SU-DHL-6 (cell line): Measurements from ENCODE around the gene CCT2.

Source experiments
- H2AFZ ChIP-seq: fragments of 200-600 bp; sonication (generic); 2 replicates; pipeline ENCODE4 v1.6.1; 2014; ENCODE audit warnings: low read depth, mild to moderate bottlenecking, moderate library complexity, mixed read lengths, antibody characterized with exemption, low read length; ENCODE audit not compliant: severe bottlenecking
- H3F3A ChIP-seq: fragments of 200-600 bp; shearing (Covaris generic); 2 replicates; pipeline ENCODE4 v1.6.0; 2016; ENCODE audit warnings: antibody characterized with exemption, mild to moderate bottlenecking; ENCODE audit not compliant: insufficient read depth
- H3K27ac ChIP-seq: fragments of 200-600 bp; sonication (generic); 2 replicates; pipeline ENCODE4 v1.5.1; 2016; ENCODE audit warnings: low read depth, mild to moderate bottlenecking, low read length, moderate library complexity, mixed read lengths
- H3K27me3 ChIP-seq: fragments of 200-600 bp; sonication (generic), shearing (Covaris generic); 2 replicates; pipeline ENCODE4 v1.6.0; 2014; ENCODE audit warnings: mild to moderate bottlenecking, low read length
- H3K36me3 ChIP-seq: fragments of 200-600 bp; sonication (generic); 2 replicates; pipeline ENCODE4 v1.6.1; 2014; ENCODE audit warnings: mild to moderate bottlenecking, low read length, mixed read lengths
- H3K4me2 ChIP-seq: fragments of 300-600, 200-600 bp; shearing (Covaris generic), sonication (generic); 2 replicates; pipeline ENCODE4 v1.6.0; 2014; ENCODE audit warnings: low read length, low read depth, mild to moderate bottlenecking; ENCODE audit not compliant: poor library complexity, severe bottlenecking
- H3K4me3 ChIP-seq: fragments of 200-600 bp; sonication (generic); 2 replicates; pipeline ENCODE4 v1.5.1; 2014; ENCODE audit warnings: antibody characterized with exemption, low read length, mild to moderate bottlenecking, mixed read lengths; ENCODE audit not compliant: insufficient read depth, poor library complexity, severe bottlenecking
- H3K79me2 ChIP-seq: fragments of 200-600 bp; sonication (generic); 2 replicates; pipeline ENCODE4 v1.6.1; 2014; ENCODE audit warnings: mild to moderate bottlenecking, low read length, moderate library complexity; ENCODE audit not compliant: insufficient read depth
- H3K9ac ChIP-seq: fragments of 200-600 bp; sonication (generic); 2 replicates; pipeline ENCODE4 v1.7.0; 2014; ENCODE audit warnings: mild to moderate bottlenecking, low read length
- H3K9me2 ChIP-seq: fragments of 200-600 bp; sonication (generic); replicated peaks from 2 replicates; pipeline ENCODE4 v1.6.1; 2014; ENCODE audit warnings: low read length; ENCODE audit not compliant: insufficient read depth
- H3K9me3 ChIP-seq: fragments of 200-600 bp; sonication (generic); 2 replicates; pipeline ENCODE4 v1.6.1; 2014; ENCODE audit warnings: low read length, mixed read lengths; ENCODE audit not compliant: insufficient read depth
- H4K20me1 ChIP-seq: fragments of 200-600 bp; sonication (generic); 2 replicates; pipeline ENCODE4 v1.6.1; 2014; ENCODE audit warnings: low read depth, mild to moderate bottlenecking, antibody characterized with exemption, low read length, moderate library complexity, mixed read lengths
- CTCF ChIP-seq: fragments of 200-600 bp; sonication (generic); IDR thresholded peaks from one replicate; pipeline ENCODE4 v1.5.1; 2017; ENCODE audit warnings: antibody characterized with exemption, mild to moderate bottlenecking, low read length, moderate library complexity; ENCODE audit not compliant: insufficient read depth, poor library complexity, severe bottlenecking
- EZH2phosphoT487 ChIP-seq: fragments of 200-600 bp; sonication (generic), shearing (Covaris generic); conservative IDR thresholded peaks from 2 replicates; pipeline ENCODE4 v1.6.1; 2018; ENCODE audit warnings: mild to moderate bottlenecking, antibody characterized with exemption, low read length, moderate library complexity, mixed read lengths

CCT2 gene

DNA sequence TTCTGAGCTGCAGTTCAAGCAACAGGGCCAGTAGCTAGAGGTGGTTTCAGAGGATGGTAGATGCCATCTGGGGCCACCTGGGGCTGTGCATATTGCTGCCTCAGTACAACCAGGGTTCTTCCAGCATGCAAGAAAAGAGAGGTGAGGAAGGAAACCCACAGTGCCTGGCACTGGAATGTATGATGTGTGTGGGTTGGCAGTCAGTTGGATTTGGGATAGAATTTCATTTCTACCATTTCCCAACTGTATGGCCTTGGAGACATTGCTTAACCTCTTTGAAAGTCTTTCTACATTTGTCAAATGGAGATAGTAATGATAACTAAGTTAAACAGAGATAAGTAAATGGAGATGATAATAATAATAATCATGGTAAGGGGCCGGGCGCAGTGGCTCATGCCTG lies 35.7 kb downstream of the CCT2 start:
- Histone ChIP-seq H3F3A (no peaks in the 10 kb centered on the region), H3K4me3 (no peak overlapping the region), H3K79me2 (no peaks in the 10 kb centered on the region), H3K9me3 (no peaks in the 10 kb centered on the region), H2AFZ (no peak overlapping the region), H4K20me1 (no peaks in the 10 kb centered on the region), H3K4me2 (no peak overlapping the region), H3K9me2 (no peaks in the 10 kb centered on the region), H3K9ac (no peak overlapping the region), H3K36me3 (no peaks in the 10 kb centered on the region), H3K27me3 (no peaks in the 10 kb centered on the region), H3K27ac (no peak overlapping the region)
- TF ChIP-seq EZH2phosphoT487, result no peak

DNA sequence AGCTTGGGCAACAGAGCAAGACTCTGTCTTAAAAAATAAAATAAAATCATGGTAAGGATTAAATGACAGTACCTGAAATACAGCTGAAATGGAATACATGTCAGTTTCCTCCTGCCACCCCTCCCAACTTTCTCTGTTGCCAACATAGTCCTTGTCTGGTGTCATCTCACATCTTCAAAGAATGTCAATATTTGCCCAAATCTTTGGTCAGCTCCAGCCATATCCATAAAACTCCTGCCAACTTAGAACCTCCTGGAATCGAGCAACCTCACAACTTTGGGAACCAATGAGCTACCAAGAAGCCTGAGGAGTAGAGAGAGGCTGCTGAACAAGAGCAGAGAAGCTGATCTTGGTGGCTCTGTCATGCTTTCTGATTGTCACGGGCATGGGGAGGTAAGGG lies 36.3 kb downstream of the CCT2 start:
- TF ChIP-seq CTCF, result no peak
- no peak for TF ChIP-seq EZH2phosphoT487
- Histone ChIP-seq H3K9me2 (no peaks in the 10 kb centered on the region), H3K79me2 (no peaks in the 10 kb centered on the region), H3K9me3 (no peaks in the 10 kb centered on the region), H2AFZ (no peak overlapping the region), H4K20me1 (no peaks in the 10 kb centered on the region), H3K9ac (no peak overlapping the region), H3K4me2 (no peak overlapping the region), H3K4me3 (no peak overlapping the region), H3F3A (no peaks in the 10 kb centered on the region), H3K27ac (no peak overlapping the region), H3K27me3 (no peaks in the 10 kb centered on the region), H3K36me3 (no peaks in the 10 kb centered on the region)

DNA sequence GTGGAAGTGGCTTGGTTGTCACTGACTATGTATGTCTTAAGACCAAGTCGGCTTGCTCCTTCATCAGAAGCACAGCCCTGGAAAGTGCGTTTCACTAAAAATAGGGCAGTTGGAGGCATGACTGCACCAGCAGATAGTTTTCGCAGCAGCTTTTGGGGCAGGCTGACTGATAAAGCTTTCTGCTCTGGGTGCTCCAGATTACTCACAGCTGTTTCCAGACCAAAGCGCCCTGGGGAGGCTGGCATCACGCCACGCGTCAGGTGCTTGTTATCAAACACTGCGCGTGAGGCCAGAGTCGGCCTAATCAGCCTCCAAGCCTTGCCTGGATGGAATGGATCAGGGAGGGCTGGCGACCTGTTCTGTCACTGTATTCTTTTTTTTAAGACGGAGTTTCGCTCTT lies 38.7 kb downstream of the CCT2 start:
- Histone ChIP-seq H3K9me2 (no peaks in the 10 kb centered on the region), H3K36me3 (no peaks in the 10 kb centered on the region), H4K20me1 (no peaks in the 10 kb centered on the region), H3K27ac (no peak overlapping the region), H3F3A (no peaks in the 10 kb centered on the region), H2AFZ (no peak overlapping the region), H3K9me3 (no peaks in the 10 kb centered on the region), H3K27me3 (no peaks in the 10 kb centered on the region), H3K4me3 (no peak overlapping the region), H3K4me2 (no peak overlapping the region), H3K79me2 (no peaks in the 10 kb centered on the region), H3K9ac (no peak overlapping the region)
- TF ChIP-seq CTCF (no peak), EZH2phosphoT487 (no peak)

DNA sequence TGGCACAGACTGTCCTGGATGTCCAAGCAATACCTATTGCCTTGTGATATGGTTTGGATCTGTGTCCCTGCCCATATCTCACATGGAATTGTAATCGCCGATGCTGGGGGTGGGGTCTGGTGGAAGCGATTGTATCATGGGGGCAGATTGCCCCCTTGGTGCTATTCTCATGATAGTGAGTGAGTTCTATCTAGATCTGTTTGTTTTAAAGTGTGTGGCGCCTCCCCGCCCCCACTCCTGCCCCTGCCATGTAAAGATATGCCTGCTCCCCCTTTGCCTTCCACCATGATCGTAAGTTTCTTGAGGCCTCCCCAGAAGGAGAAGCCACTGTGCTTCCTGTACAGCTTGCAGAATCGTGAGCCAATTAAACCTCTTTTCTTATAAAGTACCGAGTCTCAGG lies 42.2 kb downstream of the CCT2 start:
- no peaks in the 10 kb centered on the region for H3K9me3 ChIP-seq
- H3F3A ChIP-seq, result no peaks in the 10 kb centered on the region
- H3K4me3 ChIP-seq, result no peak overlapping the region
- TF ChIP-seq EZH2phosphoT487, result no peak
- TF ChIP-seq CTCF, result no peak
- no peaks in the 10 kb centered on the region for H3K36me3 ChIP-seq
- H3K27me3 ChIP-seq, result no peaks in the 10 kb centered on the region
- no peak overlapping the region for H3K4me2 ChIP-seq
- no peak overlapping the region for H3K27ac ChIP-seq
- no peaks in the 10 kb centered on the region for H3K9me2 ChIP-seq
- H2AFZ ChIP-seq, result no peak overlapping the region
- no peak overlapping the region for H3K9ac ChIP-seq
- H4K20me1 ChIP-seq, result no peaks in the 10 kb centered on the region
- H3K79me2 ChIP-seq, result no peaks in the 10 kb centered on the region
